Caco-2 (cell line): ENCODE measurements around the gene EGFR. TPM values are rescaled to one million over a fixed set of nuclear protein-coding genes. Genes with fewer than 3 reads are reported as not detected.

ENCODE experiments used
- BruUV-seq: library from RNA; stranded (reverse); fragments of 400-500 nt; replicated peaks from 2 replicates; lab custom pipeline; 2021; lab: Mats Ljungman, UMichigan
- CTCF ChIA-PET: fragments of 300-600 bp; sonication (Branson Sonifier 250); formaldehyde crosslinking; loops from one replicate; lab custom pipeline; 2022; ENCODE audit warnings: antibody characterized with exemption; lab: Charles Lee
- POLR2A ChIA-PET: fragments of 300-600 bp; sonication (Branson Sonifier 250); formaldehyde crosslinking; loops from one replicate; lab custom pipeline; 2022; ENCODE audit warnings: antibody characterized with exemption; lab: Charles Lee
- DNase-seq, 2 experiments: peaks; one replicate each; pipeline versions ENCODE4 v3.0.0 to v3.0.0-alpha.2; 2020 to 2022
- H3K27me3 ChIP-seq: replicated peaks from 2 replicates; pipeline ENCODE4 v1.6.0; 2011; ENCODE audit warnings: low read length; ENCODE audit not compliant: control insufficient read depth, insufficient read depth
- H3K36me3 ChIP-seq: 2 replicates; pipeline ENCODE4 v1.5.1; 2011; ENCODE audit warnings: low read length; ENCODE audit not compliant: control insufficient read depth, insufficient read depth
- H3K4me1 ChIP-seq: fragments of 250-450 bp; sonication (Bioruptor Pico); 2 replicates; pipeline ENCODE4 v1.5.1; 2020; ENCODE audit warnings: mild to moderate bottlenecking
- H3K4me3 ChIP-seq: 2 replicates; pipeline ENCODE4 v1.5.1; 2011; ENCODE audit warnings: low read depth, mild to moderate bottlenecking, control low read depth, low read length
- H3K9me3 ChIP-seq: fragments of 250-450 bp; sonication (Bioruptor Pico); 2 replicates; pipeline ENCODE4 v1.5.1; 2020; ENCODE audit warnings: mild to moderate bottlenecking, moderate library complexity
- H3K27ac Mint-ChIP-seq: one replicate; pipeline ENCODE4 v1.8.0; 2022; ENCODE audit warnings: mixed read lengths; ENCODE audit not compliant: unreplicated experiment
- H3K27me3 Mint-ChIP-seq: one replicate; pipeline ENCODE4 v1.8.0; 2022; ENCODE audit warnings: mixed read lengths; ENCODE audit not compliant: insufficient read depth, unreplicated experiment
- H3K36me3 Mint-ChIP-seq: one replicate; pipeline ENCODE4 v1.8.0; 2022; ENCODE audit warnings: mild to moderate bottlenecking, mixed read lengths; ENCODE audit not compliant: insufficient read depth, unreplicated experiment
- H3K4me1 Mint-ChIP-seq: one replicate; pipeline ENCODE4 v1.8.0; 2022; ENCODE audit warnings: low read depth, mixed read lengths; ENCODE audit not compliant: unreplicated experiment
- H3K4me3 Mint-ChIP-seq: one replicate; pipeline ENCODE4 v1.8.0; 2022; ENCODE audit warnings: mild to moderate bottlenecking, moderate library complexity, mixed read lengths; ENCODE audit not compliant: unreplicated experiment
- H3K9me3 Mint-ChIP-seq: one replicate; pipeline ENCODE4 v1.8.0; 2022; ENCODE audit warnings: mixed read lengths; ENCODE audit not compliant: unreplicated experiment
- intact Hi-C: fragments of 100-400 bp; cut with micrococcal nuclease; formaldehyde crosslinking; loops from one replicate; pipeline ENCODE4 v1.10.0; 2022; ENCODE audit not compliant: unreplicated experiment
- total RNA-seq: library from RNA; stranded (reverse); gene quantifications from 2 replicates; pipeline ENCODE4 v1.2.3, GENCODE V29; 2022
- TF ChIP-seq, protein P1 (sequence below), 2 experiments: fragments of 200-600 bp in 1 of 2; IDR thresholded peaks; 1 replicate in 1 of 2; 2 replicates in 1 of 2; pipeline versions ENCODE4 v1.5.1 to v1.8.0; 2011 to 2022; ENCODE audit warnings: antibody characterized with exemption in 1 of 2, control low read depth in 1 of 2, inconsistent platforms in 1 of 2, low read depth in 1 of 2, low read length in 1 of 2, mild to moderate bottlenecking in 1 of 2, moderate library complexity in 1 of 2; ENCODE audit not compliant: insufficient read depth in 1 of 2, severe bottlenecking in 1 of 2, unreplicated experiment in 1 of 2

EGFR gene
- total RNA-seq, 1 experiment from 2014 or later, result 60.1 TPM

DNA sequence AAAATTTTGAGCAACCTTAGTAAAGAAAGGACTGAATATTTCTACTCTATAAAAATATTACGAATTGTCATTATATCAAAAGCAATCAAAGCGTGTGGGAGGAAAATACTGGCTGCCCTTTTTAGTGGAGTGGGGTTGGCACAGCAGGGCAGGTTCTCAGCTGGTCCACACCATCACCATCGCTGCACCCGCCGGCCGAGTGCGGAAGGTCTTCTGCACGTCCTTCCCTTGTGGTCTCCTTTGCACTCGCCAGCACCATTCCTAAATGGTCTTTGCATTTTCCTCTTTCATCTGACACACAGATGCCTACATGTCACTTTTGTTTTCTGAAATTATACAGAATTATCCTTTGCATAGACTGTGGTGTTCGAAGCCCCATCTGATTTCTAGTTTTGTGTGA is 229.7 kb downstream of the EGFR start:
- H3K4me3 Mint-ChIP-seq, result no peak overlapping the region
- Histone ChIP-seq H3K9me3 (no peaks in the 10 kb centered on the region), H3K4me1 (no peaks in the 10 kb centered on the region), H3K4me3 (no peak overlapping the region), H3K27me3 (no peaks in the 10 kb centered on the region), H3K36me3 (no peaks in the 10 kb centered on the region)
- BruUV-seq, result no TSS peak
- no peaks in the 10 kb centered on the region for H3K4me1 Mint-ChIP-seq
- intact Hi-C loops, result no loop called here
- H3K27me3 Mint-ChIP-seq, result no peaks in the 10 kb centered on the region
- peak overlapping the region; percentile 54 for H3K27ac Mint-ChIP-seq
- DNase-seq, result no peak
- TF ChIP-seq, protein P1, sequence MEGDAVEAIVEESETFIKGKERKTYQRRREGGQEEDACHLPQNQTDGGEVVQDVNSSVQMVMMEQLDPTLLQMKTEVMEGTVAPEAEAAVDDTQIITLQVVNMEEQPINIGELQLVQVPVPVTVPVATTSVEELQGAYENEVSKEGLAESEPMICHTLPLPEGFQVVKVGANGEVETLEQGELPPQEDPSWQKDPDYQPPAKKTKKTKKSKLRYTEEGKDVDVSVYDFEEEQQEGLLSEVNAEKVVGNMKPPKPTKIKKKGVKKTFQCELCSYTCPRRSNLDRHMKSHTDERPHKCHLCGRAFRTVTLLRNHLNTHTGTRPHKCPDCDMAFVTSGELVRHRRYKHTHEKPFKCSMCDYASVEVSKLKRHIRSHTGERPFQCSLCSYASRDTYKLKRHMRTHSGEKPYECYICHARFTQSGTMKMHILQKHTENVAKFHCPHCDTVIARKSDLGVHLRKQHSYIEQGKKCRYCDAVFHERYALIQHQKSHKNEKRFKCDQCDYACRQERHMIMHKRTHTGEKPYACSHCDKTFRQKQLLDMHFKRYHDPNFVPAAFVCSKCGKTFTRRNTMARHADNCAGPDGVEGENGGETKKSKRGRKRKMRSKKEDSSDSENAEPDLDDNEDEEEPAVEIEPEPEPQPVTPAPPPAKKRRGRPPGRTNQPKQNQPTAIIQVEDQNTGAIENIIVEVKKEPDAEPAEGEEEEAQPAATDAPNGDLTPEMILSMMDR (IDR thresholded peaks at IDR 0.05; ENCODE audit: insufficient read depth in 1 of 2, low read depth in 1 of 2, low read length in 1 of 2, severe bottlenecking in 1 of 2, unreplicated experiment in 1 of 2), result no peak
- peaks cover 9% of the 10 kb centered on the region for H3K9me3 Mint-ChIP-seq
- CTCF ChIA-PET, result interaction anchor here (0.5 to 1.9 kb wide), 3 partner anchors 68 to 1475 kb away, joined by 3 to 8 read pairs (median 3); no protein-coding TSS in a partner anchor
- POLR2A ChIA-PET, result no interaction called here
- no peaks in the 10 kb centered on the region for H3K36me3 Mint-ChIP-seq

DNA sequence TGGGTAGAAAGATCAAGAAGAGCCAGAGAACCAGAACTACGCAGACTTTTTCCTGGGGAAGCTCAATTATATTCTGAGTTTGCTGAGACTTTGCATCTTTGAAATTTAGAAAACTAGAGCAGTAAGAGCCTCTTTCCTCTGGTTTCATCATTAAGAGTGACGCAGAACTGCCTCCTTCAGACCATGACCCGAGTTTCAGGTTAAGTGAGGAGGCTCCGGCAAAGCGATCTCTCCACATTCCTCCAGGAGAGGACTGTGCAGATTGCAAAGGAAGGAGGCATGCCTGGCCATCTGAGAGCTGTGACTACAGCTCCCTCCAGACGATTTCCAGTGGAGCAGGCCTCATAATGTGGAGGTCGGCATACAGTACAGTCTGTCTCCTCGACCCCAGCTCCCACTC is 230.5 kb downstream of the EGFR start:
- Histone ChIP-seq H3K36me3 (no peaks in the 10 kb centered on the region), H3K27me3 (no peaks in the 10 kb centered on the region), H3K4me3 (no peak overlapping the region), H3K9me3 (no peaks in the 10 kb centered on the region), H3K4me1 (peaks cover 4% of the 10 kb centered on the region; the same call in 1 of the 2 replicates)
- BruUV-seq, result no TSS peak
- Mint-ChIP-seq H3K27ac (peak overlapping the region; percentile 54), H3K4me1 (no peaks in the 10 kb centered on the region), H3K9me3 (peaks cover 9% of the 10 kb centered on the region), H3K4me3 (no peak overlapping the region), H3K27me3 (no peaks in the 10 kb centered on the region), H3K36me3 (no peaks in the 10 kb centered on the region)
- intact Hi-C loops, result no loop called here
- DNase-seq, result peak; percentile 50 to 62
- TF ChIP-seq, protein P1 (IDR thresholded peaks at IDR 0.05; ENCODE audit: insufficient read depth in 1 of 2, low read depth in 1 of 2, low read length in 1 of 2, severe bottlenecking in 1 of 2, unreplicated experiment in 1 of 2), result no peak
- ChIA-PET CTCF (interaction anchor here (0.5 to 1.9 kb wide), 5 partner anchors 69 to 1475 kb away, joined by 3 to 8 read pairs (median 3); no protein-coding TSS in a partner anchor), POLR2A (no interaction called here)

DNA sequence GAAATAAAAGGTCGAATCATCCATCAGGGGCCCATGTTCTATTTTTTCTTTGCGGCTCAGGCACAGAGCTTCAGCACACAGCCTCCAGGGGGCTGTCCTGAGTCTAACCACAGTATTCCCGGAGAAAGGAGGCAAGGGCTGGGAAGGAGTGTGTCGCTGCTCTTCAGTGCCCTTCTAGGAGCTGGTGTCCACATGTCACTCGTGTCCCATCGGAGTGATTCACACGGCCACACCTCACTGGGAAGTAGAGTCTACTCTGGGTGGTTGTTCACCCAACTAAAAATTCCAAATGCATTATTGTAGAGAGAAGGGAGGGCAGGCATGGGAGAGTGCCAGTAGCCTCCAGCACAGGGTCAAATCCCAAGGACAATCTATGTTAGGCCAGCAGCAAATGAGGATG is 231.5 kb downstream of the EGFR start:
- no peaks in the 10 kb centered on the region for H3K27me3 Mint-ChIP-seq
- TF ChIP-seq, protein P1 (IDR thresholded peaks at IDR 0.05; ENCODE audit: insufficient read depth in 1 of 2, low read depth in 1 of 2, low read length in 1 of 2, severe bottlenecking in 1 of 2, unreplicated experiment in 1 of 2), result peak; percentile 48 to 53
- peaks cover 4% of the 10 kb centered on the region; the same call in 1 of the 2 replicates for H3K4me1 ChIP-seq
- ChIA-PET POLR2A (no interaction called here), CTCF (interaction anchor here (0.7 to 1.9 kb wide), 4 partner anchors 69 to 1454 kb away, joined by 3 to 9 read pairs (median 7); no protein-coding TSS in a partner anchor)
- no peak overlapping the region for H3K4me3 ChIP-seq
- peak; percentile 49 to 56 for DNase-seq
- H3K9me3 ChIP-seq, result no peaks in the 10 kb centered on the region
- H3K36me3 ChIP-seq, result no peaks in the 10 kb centered on the region
- H3K27me3 ChIP-seq, result no peaks in the 10 kb centered on the region
- H3K27ac Mint-ChIP-seq, result peak overlapping the region; percentile 4
- no peaks in the 10 kb centered on the region for H3K36me3 Mint-ChIP-seq
- intact Hi-C loops, result no loop called here
- no TSS peak for BruUV-seq
- peaks cover 9% of the 10 kb centered on the region for H3K9me3 Mint-ChIP-seq
- H3K4me3 Mint-ChIP-seq, result no peak overlapping the region
- H3K4me1 Mint-ChIP-seq, result no peaks in the 10 kb centered on the region
